Mesenteric fat pad (tissue), 1 donor: ENCODE measurements around the gene EYS. TPM values are rescaled to one million over a fixed set of nuclear protein-coding genes. Genes with fewer than 3 reads are reported as not detected.
"Not testable (repeated sequence)": the region's sequence is repeated elsewhere in the genome, so short reads cannot be mapped to it uniquely, and the experiment has no call there.

Experiments
- DNase-seq: peaks from one replicate; pipeline ENCODE4 v3.0.0-alpha.2; 2020; ENCODE audit warnings: low spot score
- total RNA-seq: library from RNA; stranded (reverse); fragmentation: NEBNext Ultra II Directional; extraction: Animal tissue kit (Norgen Biotek cat#: 25700); gene quantifications from one replicate; pipeline ENCODE4 v1.2.1, GENCODE V29; 2021
- donor health status: DM: yes; HTN: yes; CAD: no.

Gene EYS
- total RNA-seq, 1 donor from 2014 or later: 0.48 TPM

DNA sequence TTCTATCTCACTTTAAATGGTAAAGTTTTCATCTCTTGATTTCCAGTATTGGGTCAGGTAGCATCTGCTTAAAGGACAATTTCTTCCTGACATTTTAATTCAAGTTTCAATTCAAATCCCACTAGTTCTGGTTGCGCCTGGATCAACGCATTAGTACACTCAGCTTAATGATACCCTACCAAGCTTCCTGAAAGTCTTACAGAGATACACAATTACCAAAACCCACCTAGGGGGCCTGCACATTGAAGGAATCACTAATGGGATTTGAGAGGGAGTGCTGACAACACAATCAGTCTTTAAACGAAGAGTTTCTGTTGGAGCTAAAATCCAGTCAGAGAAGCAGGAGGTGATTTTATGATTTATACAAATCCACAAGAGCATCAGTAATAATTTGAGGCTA, 1778.4 kb downstream of the EYS start:
- DNase-seq: no peak

DNA sequence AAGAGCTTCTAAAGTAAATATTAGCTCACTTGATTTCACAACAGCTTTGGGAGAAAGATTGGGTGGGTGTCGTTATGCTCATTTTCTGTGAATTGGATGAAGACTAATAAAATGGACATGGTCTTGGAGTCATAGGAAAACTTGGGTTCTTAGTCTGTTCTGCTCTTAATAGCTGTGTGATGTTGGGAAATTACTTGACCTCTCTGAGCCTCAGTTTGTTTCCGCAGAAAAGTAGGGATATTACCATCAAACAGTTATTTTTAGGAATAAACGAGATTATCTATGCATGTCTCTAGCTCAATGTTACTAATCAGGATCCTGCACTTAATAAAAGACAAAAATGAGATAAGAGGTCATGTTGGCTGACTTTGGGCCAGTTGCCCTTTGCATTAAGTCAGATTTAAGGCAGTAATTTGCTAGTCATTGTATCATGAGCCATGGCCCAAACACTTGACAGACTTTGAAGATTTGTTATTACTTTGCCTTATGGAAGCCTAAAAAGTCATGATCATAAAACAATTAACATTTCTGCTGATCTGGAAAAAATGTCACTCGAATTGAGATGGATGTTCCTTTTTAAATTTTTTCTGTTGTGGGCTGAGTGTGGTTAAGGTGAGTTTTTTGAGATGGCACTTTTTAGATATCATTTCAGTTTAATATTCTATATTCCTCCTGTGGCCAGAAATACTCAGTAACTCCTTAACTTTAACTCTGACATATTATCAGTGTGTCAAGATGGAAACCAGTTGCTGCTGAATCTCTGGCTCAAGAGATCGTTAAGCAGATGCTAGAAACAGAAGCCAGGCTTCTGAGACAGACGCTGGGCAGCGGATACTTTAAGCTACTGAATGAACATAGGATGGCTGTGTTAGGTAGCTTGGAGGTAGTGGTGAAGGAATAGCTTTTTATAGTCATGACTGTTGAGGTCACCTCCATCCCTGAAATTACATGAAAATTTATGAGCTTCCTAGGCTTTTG, 1779.8 kb downstream of the EYS start:
- DNase-seq: no peak

DNA sequence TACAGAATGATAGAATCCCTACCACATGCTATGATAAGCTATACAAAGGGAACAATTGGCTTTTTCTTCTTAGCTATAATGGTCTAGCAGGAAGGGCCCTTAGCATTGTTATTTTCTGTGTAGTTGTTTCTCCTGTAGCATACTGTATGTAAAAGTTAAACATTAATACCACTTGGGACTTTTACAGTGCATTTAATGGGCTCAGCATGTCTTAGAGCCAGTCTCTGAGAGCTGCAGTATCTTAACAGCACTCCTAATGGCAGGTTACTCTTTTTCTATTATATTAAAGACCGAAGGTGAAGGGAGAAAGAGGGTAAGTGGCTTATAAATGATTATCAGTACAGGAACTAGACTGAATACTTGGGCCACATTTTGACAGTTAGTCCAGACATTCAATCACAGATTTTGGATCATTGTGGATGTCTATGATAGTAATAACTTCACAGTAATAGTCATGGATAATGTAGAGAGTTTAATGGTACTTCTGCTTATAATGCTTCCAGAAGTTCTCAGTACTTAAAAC, 1780.7 kb downstream of the EYS start:
- no peak for DNase-seq

DNA sequence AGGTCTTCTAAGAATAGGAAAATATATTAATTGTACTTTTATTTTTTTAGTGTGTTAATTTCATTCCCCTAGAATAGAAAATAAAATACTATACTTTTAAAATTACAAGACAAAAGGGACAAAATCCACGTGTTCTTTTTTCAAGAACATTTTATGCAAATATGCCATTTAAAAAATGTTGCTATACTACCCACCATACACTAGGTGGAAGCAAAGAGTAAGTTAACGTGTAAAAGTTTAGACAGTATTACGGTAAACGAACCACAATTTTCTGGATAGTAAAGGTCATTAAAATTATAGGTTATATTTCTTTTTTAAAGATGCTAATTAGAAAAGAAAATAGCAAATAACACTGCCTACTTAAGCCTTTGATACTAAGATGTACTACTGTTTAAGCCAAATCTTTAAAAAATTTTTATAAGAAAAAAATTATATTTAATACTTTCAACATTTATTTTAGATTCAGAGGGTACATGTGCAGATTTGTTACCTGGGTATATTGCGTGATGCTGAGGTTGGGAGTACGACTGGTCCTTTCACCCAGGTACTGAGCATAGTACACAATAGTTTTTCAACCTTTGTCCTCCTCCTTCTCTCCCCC, 1783.8 kb downstream of the EYS start:
- DNase-seq: no peak

DNA sequence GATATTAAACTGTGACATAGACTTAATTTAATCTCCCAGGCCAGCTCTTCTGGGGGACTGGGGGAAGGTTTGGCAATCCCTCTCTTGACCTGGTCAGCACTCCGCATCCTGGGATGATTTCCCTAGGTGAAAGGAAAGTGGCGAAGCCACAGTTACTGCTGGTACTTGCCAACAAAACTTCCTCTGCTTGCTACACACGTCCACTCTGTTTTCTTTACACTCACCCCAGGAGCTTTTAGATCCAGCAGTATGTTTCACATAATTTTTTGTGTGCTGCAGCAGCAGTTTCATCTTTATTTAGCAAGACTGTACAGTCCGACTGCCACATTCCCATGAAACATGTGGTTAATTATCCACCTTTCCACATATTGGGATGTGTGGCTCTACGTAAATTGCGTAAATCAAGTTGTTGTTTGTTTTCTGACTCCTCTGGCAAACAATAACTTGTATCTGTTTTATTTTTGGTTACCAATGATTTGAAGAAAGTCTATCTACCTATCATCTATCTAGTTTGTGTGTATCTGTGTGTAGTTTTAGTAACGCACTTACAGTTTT, 1787.4 kb downstream of the EYS start:
- DNase-seq: no peak

DNA sequence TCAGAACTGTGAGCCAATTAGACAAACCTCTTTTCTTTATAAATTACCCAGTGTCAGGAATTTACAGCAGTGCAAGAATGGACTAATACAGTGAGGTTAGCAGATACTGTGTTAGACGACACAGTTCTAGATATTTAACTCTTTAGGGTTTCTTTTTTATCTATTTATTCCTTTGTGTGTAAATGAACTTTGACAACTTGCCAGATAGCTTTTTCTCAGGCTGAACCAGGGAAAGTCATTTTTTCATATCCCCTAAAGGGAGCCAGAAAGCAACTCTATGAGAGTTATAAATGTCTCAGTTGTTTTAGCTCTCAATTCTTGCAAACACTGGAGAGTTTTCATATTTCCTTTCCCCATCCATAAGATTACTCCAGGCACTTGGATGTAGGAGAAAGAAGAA, 1794.1 kb downstream of the EYS start:
- no peak for DNase-seq

DNA sequence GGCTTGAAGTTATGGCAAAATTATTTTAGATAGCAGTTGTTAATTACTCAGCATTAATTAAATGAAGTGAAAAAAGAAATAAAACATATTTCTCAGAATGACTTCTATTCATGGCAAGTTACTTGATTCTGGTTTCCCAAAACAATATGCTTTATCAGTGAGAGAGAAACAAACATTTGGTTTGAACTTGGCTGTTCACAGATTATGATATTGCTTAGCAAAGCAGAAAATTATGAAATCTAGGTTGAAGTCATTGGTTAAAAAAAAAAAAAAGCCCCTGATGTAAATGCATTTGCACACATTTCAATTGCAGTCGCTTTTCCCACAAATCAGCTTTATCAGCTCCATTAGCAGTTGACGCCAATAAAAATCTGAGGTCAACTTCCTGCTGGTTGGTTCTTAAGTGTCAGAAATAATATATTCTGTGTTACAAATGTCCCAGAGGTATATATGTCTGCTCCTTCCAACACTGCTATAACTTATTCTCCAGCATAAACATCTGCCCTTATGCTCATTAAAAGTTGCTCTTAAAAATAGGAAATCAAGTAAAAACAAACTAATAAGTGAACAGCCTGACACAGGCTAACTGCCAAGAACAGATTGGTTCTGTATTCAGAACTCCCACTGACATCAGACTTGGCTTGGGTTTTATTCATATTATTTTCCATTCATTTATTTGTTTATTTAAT, 1796.0 kb downstream of the EYS start:
- no peak for DNase-seq

DNA sequence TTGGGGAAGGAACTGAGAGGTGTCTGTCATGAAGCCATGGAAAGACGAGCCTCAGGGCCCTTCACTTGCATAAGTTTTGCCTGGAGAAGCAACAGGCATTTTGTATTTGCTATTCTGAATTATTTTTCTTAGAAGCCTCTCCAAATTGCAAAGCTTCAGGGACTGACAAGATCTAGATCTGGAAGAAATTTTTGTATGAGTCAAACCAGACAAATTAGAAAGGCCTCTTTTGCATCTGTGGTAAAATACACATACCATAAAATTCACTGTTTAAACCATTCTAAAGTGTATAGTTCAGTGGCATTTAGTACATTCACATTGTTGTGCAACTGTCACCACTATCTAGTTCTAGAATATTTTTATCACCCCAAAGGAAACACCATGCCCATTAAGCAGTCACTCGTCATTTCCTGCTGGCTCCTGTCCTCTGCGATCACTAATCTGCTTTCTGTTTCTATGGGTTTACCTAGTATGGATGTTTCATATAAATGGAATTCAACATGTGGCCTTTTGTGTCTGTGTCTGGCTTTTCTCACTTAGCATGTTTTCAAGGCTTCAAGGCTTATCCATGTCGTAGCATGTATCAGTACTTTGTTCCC, 1802.3 kb downstream of the EYS start:
- no peak for DNase-seq

DNA sequence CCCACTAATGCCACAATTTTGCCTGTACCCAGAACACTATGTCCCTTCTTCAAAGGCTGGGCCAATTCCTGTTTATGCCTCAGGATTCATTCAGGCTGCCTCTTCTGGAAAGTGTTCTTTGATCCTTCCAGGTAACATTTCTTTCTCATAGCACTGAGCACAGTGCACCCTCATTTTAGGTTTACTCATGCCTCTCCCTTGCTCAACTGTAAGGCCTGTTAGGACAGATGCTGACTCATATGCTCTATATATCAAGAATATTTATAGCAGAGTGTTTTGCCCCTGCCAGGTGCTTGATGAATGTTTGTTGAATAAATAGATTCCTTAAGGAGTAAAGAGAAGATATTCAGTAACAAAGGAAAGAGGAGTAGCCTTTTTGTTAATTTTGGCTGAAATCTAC, 1807.5 kb downstream of the EYS start:
- no peak for DNase-seq

DNA sequence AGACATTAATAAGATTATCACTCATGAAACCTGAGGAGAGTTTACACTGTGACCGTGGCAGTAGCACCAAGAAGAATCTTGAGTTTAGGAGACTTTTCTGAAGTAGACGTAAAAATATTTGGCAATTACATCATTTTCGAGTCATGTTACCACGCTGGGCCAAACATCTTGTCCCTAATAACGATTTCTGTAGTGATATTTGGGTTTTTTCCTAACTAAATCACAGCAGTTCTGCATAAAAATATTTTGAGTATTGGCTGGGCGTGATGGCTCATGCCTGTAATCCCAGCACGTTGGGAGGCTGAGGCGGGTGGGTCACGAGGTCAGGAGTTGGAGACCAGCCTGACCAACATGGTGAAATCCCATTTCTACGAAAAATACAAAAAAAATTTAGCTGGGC, 1809.1 kb downstream of the EYS start:
- no peak for DNase-seq

DNA sequence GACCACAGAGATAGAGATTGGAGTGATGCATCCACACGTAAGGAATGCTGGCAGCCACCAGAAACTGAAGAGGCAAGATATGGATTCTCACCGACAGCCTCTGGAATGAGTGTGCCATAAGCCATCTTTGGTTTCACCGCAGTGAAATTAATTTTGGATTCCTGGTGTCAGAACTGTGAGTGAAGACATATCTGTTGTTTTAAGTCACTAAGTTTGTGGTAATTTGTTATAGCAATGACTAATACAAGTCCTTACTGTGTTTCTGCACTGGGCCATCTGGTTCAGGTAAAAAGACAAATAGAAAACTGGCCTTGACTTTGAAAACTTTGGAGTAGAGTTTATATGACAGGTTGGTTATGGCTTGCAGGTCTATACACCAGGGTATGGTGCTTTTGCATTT, 1809.6 kb downstream of the EYS start:
- DNase-seq: no peak

DNA sequence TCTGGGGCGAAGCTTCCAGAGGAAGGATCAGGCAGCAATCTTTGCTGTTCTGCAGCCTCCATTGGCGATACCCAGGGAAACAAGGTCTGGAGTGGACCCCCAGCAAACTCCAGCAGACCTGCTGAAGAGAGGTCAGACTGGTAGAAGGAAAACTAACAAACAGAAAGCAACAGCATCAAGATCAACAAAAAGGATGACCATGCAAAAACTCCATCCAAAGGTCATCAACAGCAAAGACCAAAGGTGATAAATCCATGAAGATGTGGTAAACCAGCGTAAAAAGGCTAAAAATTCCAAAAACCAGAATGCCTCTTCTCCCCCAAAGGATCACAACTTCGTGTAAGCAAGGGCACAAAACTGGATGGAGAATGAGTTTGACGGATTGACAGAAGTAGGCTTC, 1818.6 kb downstream of the EYS start:
- no peak for DNase-seq

DNA sequence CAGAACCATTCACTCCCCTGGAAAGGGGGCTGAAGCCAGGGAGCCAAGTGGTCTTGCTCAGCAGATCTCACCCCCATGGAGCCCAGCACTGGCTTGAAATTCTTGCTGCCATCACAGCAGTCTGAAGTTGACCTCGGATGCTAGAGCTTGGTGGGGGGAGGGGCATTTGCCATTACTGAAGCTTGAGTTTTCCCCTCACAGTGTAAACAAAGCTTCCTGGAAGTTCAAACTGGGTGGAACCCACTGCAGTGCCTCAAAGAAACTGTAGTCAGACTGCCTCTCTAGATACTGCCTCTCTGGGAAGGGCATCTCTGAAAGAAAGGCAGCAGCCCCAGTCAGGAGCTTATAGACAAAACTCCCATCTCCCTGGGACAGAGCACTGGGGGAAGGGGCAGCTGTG, 1819.2 kb downstream of the EYS start:
- DNase-seq: not testable (repeated sequence)

DNA sequence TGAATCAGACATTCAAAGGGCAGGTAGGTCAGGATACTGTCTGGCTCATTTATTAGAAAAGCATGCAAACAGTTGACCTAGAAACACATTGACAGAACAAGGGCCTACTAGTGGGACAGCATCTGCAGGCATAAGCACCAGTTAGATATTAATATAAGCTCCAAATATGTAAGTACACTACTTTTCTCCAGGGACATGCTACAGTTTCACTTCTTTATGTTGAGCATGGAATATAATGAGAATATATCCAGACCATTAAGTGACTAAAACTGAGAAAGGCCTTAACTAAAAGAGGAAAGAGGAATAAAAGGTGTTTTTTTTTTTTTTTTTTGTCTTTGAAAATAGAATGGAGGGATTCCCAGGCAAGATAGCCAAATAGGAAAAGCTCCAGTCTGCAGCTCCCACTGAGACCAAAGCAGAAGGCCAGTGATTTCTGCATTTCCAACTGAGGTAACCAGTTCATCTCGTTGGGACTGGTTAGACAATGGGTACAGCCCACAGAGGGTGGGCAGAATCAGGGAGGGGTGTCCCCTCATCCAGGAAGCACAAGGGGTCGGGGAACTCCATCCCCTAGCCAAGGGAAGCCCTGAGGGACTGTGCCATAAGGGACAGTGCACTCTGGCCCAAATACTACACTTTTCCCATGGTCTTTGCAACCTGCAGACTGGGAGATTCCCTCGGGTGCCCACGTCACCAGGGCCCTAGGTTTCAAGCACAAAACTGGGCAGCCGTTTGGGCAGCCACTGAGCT, 1819.8 kb downstream of the EYS start:
- no peak for DNase-seq

DNA sequence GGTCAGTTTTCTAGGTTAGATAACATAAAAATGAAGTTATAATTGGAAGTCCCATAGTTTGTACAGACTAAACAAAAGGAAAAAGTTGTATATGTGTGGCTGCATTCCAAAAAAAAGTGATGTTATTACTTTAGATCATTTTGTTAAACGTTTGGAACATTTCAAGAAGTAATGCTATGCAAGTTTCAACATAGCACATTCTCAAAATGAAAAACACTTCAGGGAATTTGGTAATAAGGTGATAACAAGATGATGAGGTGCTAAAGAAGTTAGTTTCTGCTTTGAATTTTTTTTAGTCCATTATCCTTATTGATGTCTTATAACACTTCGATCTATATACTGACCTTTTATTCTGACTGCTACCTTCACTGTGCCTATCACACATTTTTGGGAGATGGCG, 1820.7 kb downstream of the EYS start:
- no peak for DNase-seq

DNA sequence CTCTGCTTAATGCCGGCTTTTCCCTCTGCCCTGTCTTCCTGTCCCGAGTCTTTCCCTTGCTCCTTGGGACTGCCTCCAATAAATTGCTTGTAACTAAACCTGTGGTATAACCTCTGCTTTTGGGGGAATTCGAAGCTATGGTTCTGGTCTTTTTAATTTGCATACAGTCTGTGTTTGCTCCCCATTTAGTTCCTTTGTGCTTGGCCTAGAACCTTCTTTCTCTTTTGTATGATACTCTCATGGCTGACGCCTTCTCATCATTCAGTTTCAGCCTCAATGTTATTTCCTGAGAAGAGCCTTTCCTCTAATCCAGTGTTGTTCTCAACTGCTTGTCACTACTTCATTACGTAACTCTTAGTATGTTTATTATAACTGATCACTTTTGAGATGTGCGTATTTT, 1823.4 kb downstream of the EYS start:
- no peak for DNase-seq

DNA sequence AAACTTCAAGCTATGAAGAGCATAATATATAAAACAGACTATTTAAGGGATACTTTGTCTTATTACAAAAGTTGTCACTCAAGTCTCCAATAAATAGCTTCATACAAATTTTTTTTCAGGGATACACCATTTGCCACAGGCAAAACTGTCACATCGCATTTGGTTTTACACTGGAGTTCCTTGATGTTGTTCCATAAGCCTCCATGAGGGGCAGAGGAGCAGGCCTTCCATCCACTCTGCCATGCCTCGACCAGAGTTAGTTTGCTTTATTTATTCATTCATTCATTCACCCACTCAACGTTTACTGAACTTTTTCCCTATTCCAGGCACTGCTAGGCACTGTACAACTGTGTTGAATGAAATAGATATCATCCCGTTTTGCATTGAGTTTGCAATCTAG, 1824.8 kb downstream of the EYS start:
- no peak for DNase-seq

DNA sequence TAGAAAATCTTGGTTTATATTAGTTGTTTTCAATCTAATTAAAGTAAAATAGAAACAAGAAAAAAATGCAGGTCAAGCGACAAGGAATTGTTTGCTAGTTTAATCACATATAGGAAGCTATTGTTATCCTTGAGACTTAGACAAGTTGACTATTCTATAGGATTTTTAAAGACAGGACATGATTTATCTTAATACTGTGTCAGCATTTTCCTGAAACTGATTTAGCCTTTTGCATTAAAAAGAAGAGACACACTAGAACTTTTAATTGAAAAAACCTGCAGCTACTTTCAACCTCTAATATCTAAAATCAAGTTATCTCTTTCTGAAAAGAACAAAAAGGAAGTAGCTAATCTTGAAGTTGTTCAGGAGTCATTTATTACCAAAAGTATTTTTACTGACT, 1825.2 kb downstream of the EYS start:
- DNase-seq: no peak

DNA sequence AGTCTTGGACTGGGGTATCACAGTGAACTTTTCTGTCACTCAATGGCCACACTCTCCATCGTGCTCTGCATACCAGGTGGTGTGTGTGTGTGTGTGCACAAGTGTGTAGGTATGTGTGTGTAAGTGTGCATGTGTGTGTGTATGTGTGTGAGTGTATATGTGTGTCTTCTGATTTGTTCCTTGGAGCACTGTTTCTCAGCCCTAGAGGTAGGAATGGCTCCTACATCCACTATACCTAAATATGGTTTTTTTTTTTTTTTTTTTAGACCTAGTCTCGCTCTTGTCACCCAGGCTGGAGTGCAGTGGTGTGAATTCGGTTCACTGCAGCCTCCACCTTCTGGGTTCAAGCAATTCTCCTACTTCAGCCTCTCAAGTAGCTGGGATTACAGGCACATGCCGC, 1834.8 kb downstream of the EYS start:
- no peak for DNase-seq

DNA sequence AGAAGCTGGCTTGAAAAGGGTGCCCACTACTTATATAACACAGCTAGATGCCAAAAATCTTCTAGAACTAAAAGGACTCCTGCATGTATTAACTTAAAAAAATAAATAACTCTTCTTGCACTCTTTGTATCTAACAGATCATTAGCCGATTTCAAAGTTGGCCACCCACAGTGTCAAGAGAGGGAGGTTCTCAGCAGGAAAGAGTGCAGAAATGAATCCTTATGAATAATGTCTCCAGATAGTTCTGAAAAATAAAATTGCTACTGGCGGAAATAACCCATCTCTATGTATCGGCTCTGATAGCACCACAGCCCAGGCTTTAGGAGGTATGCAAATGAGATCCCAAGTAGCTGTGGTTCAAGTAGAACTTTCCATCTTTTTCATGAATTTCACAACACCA, 1838.7 kb downstream of the EYS start:
- DNase-seq: no peak
